Body of pancreas (tissue), 4 donors: Measurements from ENCODE around the gene OR5H15.

Experiments
- CTCF ChIP-seq, 7 experiments: fragments of 450-650 bp in 4 of 7; fragments of 200-600 bp in 3 of 7; sonication (generic) in 3 of 7; IDR thresholded peaks; one replicate each; pipeline ENCODE4 v1.5.1; 2016 to 2019; ENCODE audit warnings: antibody characterized with exemption in 7 of 7
- POLR2A ChIP-seq, 3 donors: fragments of 450-650 bp; IDR thresholded peaks; one replicate each; pipeline ENCODE4 v1.6.1; 2016; ENCODE audit warnings: antibody characterized with exemption in 3 of 3, mild to moderate bottlenecking in 2 of 3

- TF ChIP-seq CTCF (IDR thresholded peaks at IDR 0.05) = no peak
- TF ChIP-seq POLR2A (IDR thresholded peaks at IDR 0.05) = no peak
These were observed 4.6 kb downstream of the OR5H15 start for GRCh38 chr3:98171071-98171470.
